Smooth muscle cell (in vitro differentiated cells): ENCODE data around the gene NDUFAF3. TPM values are rescaled to one million over a fixed set of nuclear protein-coding genes. Genes with fewer than 3 reads are reported as not detected.

Experiments used
- DNase-seq: peaks from one replicate; lab custom pipeline; 2025; ENCODE audit not compliant: unreplicated experiment; lab: John Stamatoyannopoulos, UW
- H2AFZ ChIP-seq: fragments of 200-600 bp; sonication (generic); 2 replicates; pipeline ENCODE4 v1.6.0; 2016; ENCODE audit warnings: antibody characterized with exemption, low read depth, mild to moderate bottlenecking
- H3F3A ChIP-seq: fragments of 200-600 bp; sonication (generic); 2 replicates; pipeline ENCODE4 v1.6.0; 2017; ENCODE audit warnings: antibody characterized with exemption, low read depth
- H3K27ac ChIP-seq: fragments of 200-600 bp; sonication (generic); 2 replicates; pipeline ENCODE4 v1.5.1; 2016; ENCODE audit warnings: low read depth, mild to moderate bottlenecking
- H3K27me3 ChIP-seq: fragments of 200-600 bp; sonication (generic); 2 replicates; pipeline ENCODE4 v1.6.1; 2016; ENCODE audit warnings: low read depth, mild to moderate bottlenecking
- H3K36me3 ChIP-seq: fragments of 200-600 bp; sonication (generic); 2 replicates; pipeline ENCODE4 v1.5.1; 2016; ENCODE audit warnings: low read depth
- H3K4me1 ChIP-seq: fragments of 200-600 bp; sonication (generic); 2 replicates; pipeline ENCODE4 v1.5.1; 2016; ENCODE audit warnings: low read depth
- H3K4me2 ChIP-seq: fragments of 200-600 bp; sonication (generic); 2 replicates; pipeline ENCODE4 v1.6.0; 2016; ENCODE audit warnings: mild to moderate bottlenecking
- H3K4me3 ChIP-seq: fragments of 200-600 bp; sonication (generic); 2 replicates; pipeline ENCODE4 v1.5.1; 2016; ENCODE audit warnings: mild to moderate bottlenecking
- H3K79me2 ChIP-seq: fragments of 200-600 bp; sonication (generic); 2 replicates; pipeline ENCODE4 v1.6.0; 2016; ENCODE audit warnings: low read depth, mild to moderate bottlenecking
- H3K9ac ChIP-seq: fragments of 200-600 bp; sonication (generic); 2 replicates; pipeline ENCODE4 v1.6.0; 2016; ENCODE audit warnings: low read depth
- H3K9me3 ChIP-seq: fragments of 200-600 bp; sonication (generic); replicated peaks from 2 replicates; pipeline ENCODE4 v1.5.1; 2016; ENCODE audit warnings: low read depth
- H4K20me1 ChIP-seq: fragments of 200-600 bp; sonication (generic); 2 replicates; pipeline ENCODE4 v1.6.0; 2016; ENCODE audit warnings: low read depth
- CTCF ChIP-seq: fragments of 200-600 bp; sonication (generic); IDR thresholded peaks from 2 replicates; pipeline ENCODE4 v1.5.1; 2017; ENCODE audit warnings: borderline replicate concordance, mild to moderate bottlenecking, antibody characterized with exemption; ENCODE audit not compliant: insufficient read depth, poor library complexity, severe bottlenecking
- WGBS: methylation state at CpG from one replicate; pipeline ENCODE4 v1.1.7; 2016; ENCODE audit warnings: low lambda C conversion rate; 5-methylcytosine and 5-hydroxymethylcytosine counted together
- polyA plus RNA-seq: library from polyadenylated mRNA; unstranded; fragments of >200 nt; fragmentation: Nextera tagmentation; extraction: Ambion mirVana; gene quantifications from 2 replicates; pipeline ENCODE4 v1.2.1, GENCODE V29; 2016
- total RNA-seq: library from RNA; depleted of rRNA; stranded (reverse); fragments of >200 nt; gene quantifications from 2 replicates; pipeline ENCODE4 v1.2.3, GENCODE V29; 2014

Gene NDUFAF3
- total and polyA plus RNA-seq, 2 experiments from 2014 or later, result 124 to 175 TPM

DNA sequence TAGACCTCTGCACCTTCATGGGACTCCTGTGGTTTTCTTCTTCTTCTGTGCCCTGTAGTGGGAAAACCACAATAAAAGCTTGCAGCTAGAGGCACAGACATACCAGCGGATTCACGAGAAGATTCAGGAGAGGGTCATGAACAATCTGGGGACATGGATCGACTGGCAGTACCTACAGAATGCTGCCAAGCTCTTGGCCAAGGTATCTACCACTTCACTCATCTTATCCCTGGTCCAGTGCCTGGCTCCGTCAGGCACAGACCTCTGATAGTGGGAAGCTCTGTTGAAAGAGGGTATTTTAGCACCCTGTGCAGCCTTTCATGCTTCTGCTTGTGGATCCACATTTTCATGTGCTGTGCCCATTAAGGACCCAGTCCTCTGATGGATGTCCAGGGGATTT, 41.6 kb upstream of the NDUFAF3 start:
- H3K79me2 ChIP-seq, result no peaks in the 10 kb centered on the region
- H3K4me2 ChIP-seq, result no peak overlapping the region
- no peaks in the 10 kb centered on the region for H4K20me1 ChIP-seq
- no peaks in the 10 kb centered on the region for H3K9me3 ChIP-seq
- H3K27ac ChIP-seq, result no peak overlapping the region
- no peaks in the 10 kb centered on the region for H3K36me3 ChIP-seq
- H3F3A ChIP-seq, result no peaks in the 10 kb centered on the region
- 96% methylated on average over 4 of the region's 4 CpGs for WGBS
- no peak for DNase-seq
- no peak overlapping the region for H3K4me3 ChIP-seq
- H3K27me3 ChIP-seq, result no peaks in the 10 kb centered on the region
- no peaks in the 10 kb centered on the region for H3K4me1 ChIP-seq
- no peak for TF ChIP-seq CTCF
- H2AFZ ChIP-seq, result no peak overlapping the region
- H3K9ac ChIP-seq, result no peak overlapping the region

GRCh38 chr3:48982016-48982415, 39.9 kb upstream of the NDUFAF3 start:
- Histone ChIP-seq H3K36me3 (no peaks in the 10 kb centered on the region), H2AFZ (no peak overlapping the region), H3K9me3 (no peaks in the 10 kb centered on the region), H3K9ac (no peak overlapping the region), H3K27me3 (no peaks in the 10 kb centered on the region), H3K27ac (no peak overlapping the region), H3K4me2 (no peak overlapping the region), H3K4me3 (no peak overlapping the region), H3F3A (no peaks in the 10 kb centered on the region), H4K20me1 (no peaks in the 10 kb centered on the region), H3K79me2 (no peaks in the 10 kb centered on the region), H3K4me1 (no peaks in the 10 kb centered on the region)
- DNase-seq, result no peak
- no peak for TF ChIP-seq CTCF

DNA sequence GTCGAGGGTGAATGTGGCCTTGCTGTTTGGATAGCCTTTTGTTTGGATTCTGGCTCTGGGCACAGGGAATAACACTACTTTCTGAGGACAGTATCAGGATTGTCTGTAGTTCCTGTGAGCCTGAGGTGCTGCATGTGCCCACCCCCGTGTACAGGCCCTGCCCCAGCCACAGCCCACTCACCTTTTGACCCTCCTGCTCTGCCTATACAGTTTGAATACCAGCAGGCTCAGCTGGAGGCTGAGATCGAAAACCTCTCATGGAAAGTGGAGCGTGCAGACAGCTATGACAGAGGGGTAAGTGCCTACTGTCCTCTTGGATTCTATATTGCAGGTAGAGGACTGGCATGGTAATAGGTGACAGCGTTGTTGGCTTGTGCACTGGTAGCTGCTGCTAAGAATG, 39.2 kb upstream of the NDUFAF3 start:
- H3K4me1 ChIP-seq, result no peaks in the 10 kb centered on the region
- H3K4me3 ChIP-seq, result no peak overlapping the region
- no peak for DNase-seq
- no peak overlapping the region for H3K9ac ChIP-seq
- 99% methylated on average over 5 of the region's 5 CpGs for WGBS
- no peaks in the 10 kb centered on the region for H4K20me1 ChIP-seq
- H3K4me2 ChIP-seq, result no peak overlapping the region
- no peak overlapping the region for H2AFZ ChIP-seq
- no peaks in the 10 kb centered on the region for H3K79me2 ChIP-seq
- no peaks in the 10 kb centered on the region for H3F3A ChIP-seq
- no peak for TF ChIP-seq CTCF
- no peaks in the 10 kb centered on the region for H3K9me3 ChIP-seq
- no peaks in the 10 kb centered on the region for H3K36me3 ChIP-seq
- no peak overlapping the region for H3K27ac ChIP-seq
- H3K27me3 ChIP-seq, result no peaks in the 10 kb centered on the region

DNA sequence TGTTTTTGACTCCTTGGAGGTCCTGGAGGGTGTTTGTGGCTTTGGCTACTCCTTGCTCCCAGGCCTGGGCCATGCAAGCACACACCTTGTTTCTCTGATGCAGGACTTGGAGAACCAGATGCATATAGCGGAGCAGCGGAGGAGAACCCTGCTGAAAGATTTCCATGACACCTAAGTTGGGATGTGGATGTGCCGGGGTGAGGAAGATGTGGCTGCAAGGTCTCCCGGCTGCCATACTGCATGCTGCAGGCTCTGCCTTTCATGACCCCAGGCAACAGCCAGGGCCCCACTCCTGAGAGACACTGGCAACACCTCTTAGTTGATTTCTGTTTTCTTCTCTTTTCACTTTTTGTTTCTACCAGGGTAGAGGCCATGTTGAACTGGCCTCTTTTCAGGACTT, 38.8 kb upstream of the NDUFAF3 start:
- no peak overlapping the region for H2AFZ ChIP-seq
- H3F3A ChIP-seq, result no peaks in the 10 kb centered on the region
- H3K9ac ChIP-seq, result no peak overlapping the region
- no peaks in the 10 kb centered on the region for H4K20me1 ChIP-seq
- DNase-seq, result no peak
- no peaks in the 10 kb centered on the region for H3K36me3 ChIP-seq
- no peaks in the 10 kb centered on the region for H3K79me2 ChIP-seq
- no peak overlapping the region for H3K4me2 ChIP-seq
- no peak overlapping the region for H3K27ac ChIP-seq
- TF ChIP-seq CTCF, result no peak
- WGBS, result 96% methylated on average over 4 of the region's 4 CpGs
- H3K27me3 ChIP-seq, result no peaks in the 10 kb centered on the region
- no peaks in the 10 kb centered on the region for H3K9me3 ChIP-seq
- no peak overlapping the region for H3K4me3 ChIP-seq
- H3K4me1 ChIP-seq, result no peaks in the 10 kb centered on the region
